HEK293 (cell line): ENCODE data around the gene RAET1G.

Experiments
- ZNF76 ChIP-seq: fragments of 450-650 bp; formaldehyde crosslinking; IDR thresholded peaks from 2 replicates; pipeline ENCODE4; 2016; ENCODE audit warnings: low read depth, missing biosample characterization, missing genetic modification characterization, borderline replicate concordance
- TF ChIP-seq, protein P1 (sequence below): fragments of 450-650 bp; formaldehyde crosslinking; IDR thresholded peaks from 2 replicates; pipeline ENCODE4 v1.5.1; 2016; ENCODE audit warnings: missing biosample characterization, missing genetic modification characterization, borderline replicate concordance

DNA sequence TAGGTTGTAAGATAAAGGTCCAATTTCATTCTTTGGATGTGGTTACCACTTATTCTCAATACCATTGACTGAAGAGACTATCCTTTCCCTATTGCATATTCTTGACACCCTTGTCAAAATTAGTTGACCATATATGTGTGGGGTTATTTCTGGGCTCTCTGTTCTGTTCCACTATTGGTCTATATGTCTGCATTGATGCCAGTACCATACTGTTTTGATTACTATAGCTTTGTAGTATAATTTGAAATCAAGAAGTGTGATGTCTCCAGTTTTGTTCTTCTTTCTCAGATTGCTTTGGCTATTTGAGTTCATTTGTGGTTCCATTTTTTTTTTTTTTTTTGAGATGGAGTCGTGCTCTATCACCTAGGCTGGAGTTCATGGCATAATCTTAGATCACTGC lies 50.7 kb downstream of the RAET1G start:
- TF ChIP-seq, protein P1, sequence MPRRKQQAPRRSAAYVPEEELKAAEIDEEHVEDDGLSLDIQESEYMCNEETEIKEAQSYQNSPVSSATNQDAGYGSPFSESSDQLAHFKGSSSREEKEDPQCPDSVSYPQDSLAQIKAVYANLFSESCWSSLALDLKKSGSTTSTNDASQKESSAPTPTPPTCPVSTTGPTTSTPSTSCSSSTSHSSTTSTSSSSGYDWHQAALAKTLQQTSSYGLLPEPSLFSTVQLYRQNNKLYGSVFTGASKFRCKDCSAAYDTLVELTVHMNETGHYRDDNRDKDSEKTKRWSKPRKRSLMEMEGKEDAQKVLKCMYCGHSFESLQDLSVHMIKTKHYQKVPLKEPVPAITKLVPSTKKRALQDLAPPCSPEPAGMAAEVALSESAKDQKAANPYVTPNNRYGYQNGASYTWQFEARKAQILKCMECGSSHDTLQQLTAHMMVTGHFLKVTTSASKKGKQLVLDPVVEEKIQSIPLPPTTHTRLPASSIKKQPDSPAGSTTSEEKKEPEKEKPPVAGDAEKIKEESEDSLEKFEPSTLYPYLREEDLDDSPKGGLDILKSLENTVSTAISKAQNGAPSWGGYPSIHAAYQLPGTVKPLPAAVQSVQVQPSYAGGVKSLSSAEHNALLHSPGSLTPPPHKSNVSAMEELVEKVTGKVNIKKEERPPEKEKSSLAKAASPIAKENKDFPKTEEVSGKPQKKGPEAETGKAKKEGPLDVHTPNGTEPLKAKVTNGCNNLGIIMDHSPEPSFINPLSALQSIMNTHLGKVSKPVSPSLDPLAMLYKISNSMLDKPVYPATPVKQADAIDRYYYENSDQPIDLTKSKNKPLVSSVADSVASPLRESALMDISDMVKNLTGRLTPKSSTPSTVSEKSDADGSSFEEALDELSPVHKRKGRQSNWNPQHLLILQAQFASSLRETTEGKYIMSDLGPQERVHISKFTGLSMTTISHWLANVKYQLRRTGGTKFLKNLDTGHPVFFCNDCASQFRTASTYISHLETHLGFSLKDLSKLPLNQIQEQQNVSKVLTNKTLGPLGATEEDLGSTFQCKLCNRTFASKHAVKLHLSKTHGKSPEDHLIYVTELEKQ (tag by site-specific recombination): no peak
- no peak for TF ChIP-seq ZNF76 (tag by site-specific recombination)
